Measurements from ENCODE around the gene SLMAP.

The SLMAP gene

DNA sequence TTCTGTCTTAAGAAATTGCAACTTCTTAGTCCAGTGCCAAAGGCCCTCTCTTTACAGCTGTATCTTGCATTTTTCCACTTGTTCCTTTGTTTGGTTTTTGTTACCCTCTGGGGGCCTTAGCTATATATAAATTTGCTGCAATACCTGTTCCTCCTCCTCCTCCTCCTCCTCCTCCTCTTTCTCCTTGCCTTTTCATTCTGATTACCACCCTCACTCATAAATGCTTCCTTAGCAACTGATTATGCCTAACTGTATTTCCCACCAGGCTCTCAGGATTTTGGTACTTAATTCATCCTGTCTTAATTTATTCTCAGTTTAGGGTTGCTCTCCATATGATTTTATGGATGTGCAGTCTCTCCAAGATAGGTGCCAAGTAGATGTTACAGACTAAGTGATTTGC lies 65.7 kb downstream of the SLMAP start:
- H3K9me3 ChIP-seq (ENCODE audit: control insufficient read depth, low read length): no peaks in the 10 kb centered on the region
- no peak overlapping the region for H3K27ac ChIP-seq (ENCODE audit: insufficient read depth, low read length, poor library complexity, severe bottlenecking)
- H3K4me1 ChIP-seq (ENCODE audit: control insufficient read depth, insufficient read depth, low read length, poor library complexity, severe bottlenecking): no peaks in the 10 kb centered on the region
- no peak overlapping the region for H3K4me3 ChIP-seq (ENCODE audit: insufficient read depth, low read depth, low read length, poor library complexity, severe bottlenecking)
- DNase-seq: no peak
- H3K36me3 ChIP-seq (ENCODE audit: control insufficient read depth, insufficient read depth, low read length): no peaks in the 10 kb centered on the region
- H3K27me3 ChIP-seq (replicated peaks; ENCODE audit: control insufficient read depth, insufficient read depth, low read length, poor library complexity, severe bottlenecking): no peaks in the 10 kb centered on the region

DNA sequence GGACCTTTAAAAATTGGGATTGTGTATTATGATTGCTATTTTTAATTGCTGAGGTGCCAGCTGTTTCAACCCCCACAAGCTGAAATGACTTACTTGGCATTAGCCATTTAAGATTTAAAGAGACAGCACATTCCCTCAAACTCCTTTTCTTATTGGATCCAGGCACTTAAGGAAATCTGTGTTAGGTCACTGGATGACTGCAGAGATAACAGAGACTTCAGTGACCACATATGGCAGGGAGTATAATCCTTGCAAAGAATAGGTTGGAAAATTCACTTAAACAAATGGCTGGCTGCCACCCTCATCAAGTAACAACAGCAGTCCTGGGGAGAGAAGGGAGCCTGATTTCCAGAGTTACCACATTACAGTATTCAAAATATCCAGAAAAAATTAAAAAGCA lies 66.6 kb downstream of the SLMAP start:
- H3K4me3 ChIP-seq (ENCODE audit: insufficient read depth, low read depth, low read length, poor library complexity, severe bottlenecking): no peak overlapping the region
- no peak overlapping the region for H3K27ac ChIP-seq (ENCODE audit: insufficient read depth, low read length, poor library complexity, severe bottlenecking)
- H3K27me3 ChIP-seq (replicated peaks; ENCODE audit: control insufficient read depth, insufficient read depth, low read length, poor library complexity, severe bottlenecking): no peaks in the 10 kb centered on the region
- H3K9me3 ChIP-seq (ENCODE audit: control insufficient read depth, low read length): no peaks in the 10 kb centered on the region
- no peak for DNase-seq
- H3K36me3 ChIP-seq (ENCODE audit: control insufficient read depth, insufficient read depth, low read length): no peaks in the 10 kb centered on the region
- H3K4me1 ChIP-seq (ENCODE audit: control insufficient read depth, insufficient read depth, low read length, poor library complexity, severe bottlenecking): no peaks in the 10 kb centered on the region

DNA sequence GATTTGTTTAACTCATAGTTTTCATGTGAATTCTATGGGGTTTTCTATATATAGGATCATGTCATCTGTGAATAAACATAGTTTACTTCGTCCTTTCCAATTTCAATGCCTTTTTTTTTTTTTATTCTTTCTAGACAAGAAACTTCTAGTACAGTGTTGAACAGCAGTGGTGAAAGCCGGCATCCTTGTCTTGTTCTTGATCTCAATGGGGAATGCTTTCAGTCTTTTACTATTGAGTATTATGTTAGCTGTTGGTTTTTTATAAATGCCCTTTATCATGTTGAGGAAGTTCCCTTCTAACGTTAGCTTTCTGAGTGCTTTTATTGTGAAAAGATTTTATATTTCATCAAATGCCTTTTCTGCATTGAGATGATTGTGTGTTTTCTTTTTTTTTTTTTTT lies 69.0 kb downstream of the SLMAP start:
- H3K27ac ChIP-seq (ENCODE audit: insufficient read depth, low read length, poor library complexity, severe bottlenecking): no peak overlapping the region
- DNase-seq: no peak

DNA sequence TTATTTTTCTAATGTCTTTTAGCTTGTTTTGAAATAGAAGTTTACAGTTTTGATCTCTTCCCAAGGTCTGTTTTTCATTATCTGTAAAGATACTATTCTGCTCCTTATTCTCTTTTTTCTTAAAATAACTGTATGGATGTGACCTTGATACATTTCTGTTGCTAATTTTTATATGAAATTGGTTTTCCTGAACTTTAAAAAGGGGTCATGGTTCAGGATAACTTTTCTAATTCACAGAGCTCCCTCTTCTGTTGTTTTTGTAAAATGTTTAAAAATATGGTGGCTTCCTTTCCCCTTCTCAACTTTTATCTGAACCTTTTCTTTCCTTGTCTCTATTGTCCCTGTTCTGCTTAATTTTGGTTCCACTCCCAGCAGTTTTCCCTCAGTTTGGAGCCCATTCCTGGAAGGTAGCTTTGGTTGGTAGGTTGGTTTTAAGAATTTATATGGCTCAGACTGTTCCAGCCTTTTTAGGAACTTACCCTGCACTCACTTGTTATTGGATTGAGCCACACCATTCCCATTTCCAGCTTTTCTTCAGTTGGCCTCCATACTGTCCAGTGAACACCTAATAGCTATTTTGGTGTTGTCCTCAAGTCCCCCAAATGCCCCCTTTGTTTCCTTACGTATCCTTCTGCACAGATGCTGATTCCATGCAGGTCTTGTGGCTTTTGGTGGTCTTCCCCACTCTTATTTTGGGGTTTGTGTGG lies 70.3 kb downstream of the SLMAP start:
- Histone ChIP-seq H3K36me3 (ENCODE audit: control insufficient read depth, insufficient read depth, low read length) (no peaks in the 10 kb centered on the region), H3K9me3 (ENCODE audit: control insufficient read depth, low read length) (no peaks in the 10 kb centered on the region), H3K27ac (ENCODE audit: insufficient read depth, low read length, poor library complexity, severe bottlenecking) (no peak overlapping the region), H3K27me3 (replicated peaks; ENCODE audit: control insufficient read depth, insufficient read depth, low read length, poor library complexity, severe bottlenecking) (no peaks in the 10 kb centered on the region), H3K4me3 (ENCODE audit: insufficient read depth, low read depth, low read length, poor library complexity, severe bottlenecking) (no peak overlapping the region), H3K4me1 (ENCODE audit: control insufficient read depth, insufficient read depth, low read length, poor library complexity, severe bottlenecking) (no peaks in the 10 kb centered on the region)
- no peak for DNase-seq

More for the DNA sequence above, 69.0 kb downstream of the SLMAP start:
- H3K27me3 ChIP-seq (replicated peaks; ENCODE audit: control insufficient read depth, insufficient read depth, low read length, poor library complexity, severe bottlenecking): no peaks in the 10 kb centered on the region
- H3K36me3 ChIP-seq (ENCODE audit: control insufficient read depth, insufficient read depth, low read length): no peaks in the 10 kb centered on the region
- H3K9me3 ChIP-seq (ENCODE audit: control insufficient read depth, low read length): no peaks in the 10 kb centered on the region
- no peaks in the 10 kb centered on the region for H3K4me1 ChIP-seq (ENCODE audit: control insufficient read depth, insufficient read depth, low read length, poor library complexity, severe bottlenecking)
- H3K4me3 ChIP-seq (ENCODE audit: insufficient read depth, low read depth, low read length, poor library complexity, severe bottlenecking): no peak overlapping the region

DNA sequence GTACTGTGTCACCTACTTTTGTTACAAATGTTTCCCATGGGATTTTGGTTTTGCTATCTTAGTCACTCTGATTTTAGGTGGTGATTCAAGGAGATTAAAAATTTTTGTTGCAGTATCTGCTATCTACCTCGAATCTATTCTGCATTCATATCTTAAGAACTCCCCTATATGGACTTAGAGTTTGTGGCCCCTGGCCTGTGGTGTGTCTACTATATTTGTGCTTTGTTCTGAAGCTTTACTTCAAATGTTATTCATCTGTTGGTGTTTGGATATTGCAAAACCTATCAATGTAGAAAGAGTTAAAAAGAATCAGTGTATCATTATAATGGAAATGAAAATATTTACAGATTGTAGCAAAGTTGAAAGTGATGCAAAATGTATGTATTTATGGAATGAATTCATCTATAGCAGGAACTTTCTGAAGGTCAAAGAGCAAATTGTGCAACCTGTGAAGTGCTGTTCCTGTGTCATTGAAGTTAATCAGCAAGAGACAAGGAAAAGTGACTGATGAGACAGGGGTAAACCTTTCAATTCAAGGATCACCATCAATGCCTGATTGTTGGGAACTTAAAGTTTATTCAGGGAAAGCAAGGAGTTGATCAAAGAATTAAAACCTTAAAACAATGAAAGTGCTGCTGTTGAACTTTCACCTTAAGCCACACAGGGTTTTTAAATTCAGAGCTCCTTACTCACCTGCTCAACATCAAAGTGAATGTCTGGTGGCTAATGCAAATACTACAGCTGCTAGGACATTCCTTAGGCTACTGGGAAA lies 71.0 kb downstream of the SLMAP start:
- H3K9me3 ChIP-seq (ENCODE audit: control insufficient read depth, low read length): no peaks in the 10 kb centered on the region
- no peaks in the 10 kb centered on the region for H3K36me3 ChIP-seq (ENCODE audit: control insufficient read depth, insufficient read depth, low read length)
- no peak overlapping the region for H3K4me3 ChIP-seq (ENCODE audit: insufficient read depth, low read depth, low read length, poor library complexity, severe bottlenecking)
- no peak for DNase-seq
- no peaks in the 10 kb centered on the region for H3K4me1 ChIP-seq (ENCODE audit: control insufficient read depth, insufficient read depth, low read length, poor library complexity, severe bottlenecking)
- no peak overlapping the region for H3K27ac ChIP-seq (ENCODE audit: insufficient read depth, low read length, poor library complexity, severe bottlenecking)
- H3K27me3 ChIP-seq (replicated peaks; ENCODE audit: control insufficient read depth, insufficient read depth, low read length, poor library complexity, severe bottlenecking): no peaks in the 10 kb centered on the region

DNA sequence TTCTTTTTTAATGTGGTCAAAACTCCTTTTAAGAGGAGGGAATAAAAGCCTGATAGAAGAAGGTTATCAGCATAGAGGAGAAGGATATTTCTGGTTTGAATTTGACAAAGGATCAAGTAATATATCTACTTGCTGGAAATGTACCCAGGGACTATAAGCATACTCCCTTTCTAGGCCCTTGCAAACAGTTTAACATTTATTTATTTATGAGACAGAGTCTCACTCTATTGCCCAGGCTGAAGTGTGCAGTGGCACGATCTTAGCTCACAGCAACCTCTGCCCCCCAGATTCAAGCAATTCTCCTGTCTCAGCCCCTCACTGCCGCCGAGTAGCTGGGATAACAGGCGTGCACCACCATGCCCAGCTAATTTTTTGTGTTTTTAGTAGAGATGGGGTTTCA lies 71.6 kb downstream of the SLMAP start:
- no peak for DNase-seq
- Histone ChIP-seq H3K36me3 (ENCODE audit: control insufficient read depth, insufficient read depth, low read length) (no peaks in the 10 kb centered on the region), H3K27me3 (replicated peaks; ENCODE audit: control insufficient read depth, insufficient read depth, low read length, poor library complexity, severe bottlenecking) (no peaks in the 10 kb centered on the region), H3K4me1 (ENCODE audit: control insufficient read depth, insufficient read depth, low read length, poor library complexity, severe bottlenecking) (no peaks in the 10 kb centered on the region), H3K27ac (ENCODE audit: insufficient read depth, low read length, poor library complexity, severe bottlenecking) (no peak overlapping the region), H3K4me3 (ENCODE audit: insufficient read depth, low read depth, low read length, poor library complexity, severe bottlenecking) (no peak overlapping the region), H3K9me3 (ENCODE audit: control insufficient read depth, low read length) (no peaks in the 10 kb centered on the region)

DNA sequence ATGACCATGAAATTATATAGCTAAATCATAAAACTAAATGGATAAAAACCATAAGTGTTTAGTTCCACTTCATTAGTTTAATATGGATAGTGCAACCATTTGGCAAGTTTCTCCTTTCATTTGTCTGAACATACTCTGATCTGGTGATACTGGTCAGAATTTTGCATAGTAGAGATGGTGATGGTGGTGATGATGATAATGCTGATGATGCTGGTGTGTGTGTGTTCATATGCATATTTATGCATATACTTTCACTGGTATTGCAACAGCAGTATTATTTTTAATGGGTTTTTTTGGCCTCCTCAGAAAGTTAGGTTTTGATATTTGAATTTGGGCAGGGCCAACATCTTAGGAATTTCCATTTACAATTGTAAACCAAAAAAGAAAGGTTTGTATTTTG lies 76.4 kb downstream of the SLMAP start:
- no peaks in the 10 kb centered on the region for H3K36me3 ChIP-seq (ENCODE audit: control insufficient read depth, insufficient read depth, low read length)
- no peaks in the 10 kb centered on the region for H3K9me3 ChIP-seq (ENCODE audit: control insufficient read depth, low read length)
- H3K4me3 ChIP-seq (ENCODE audit: insufficient read depth, low read depth, low read length, poor library complexity, severe bottlenecking): no peak overlapping the region
- no peaks in the 10 kb centered on the region for H3K4me1 ChIP-seq (ENCODE audit: control insufficient read depth, insufficient read depth, low read length, poor library complexity, severe bottlenecking)
- H3K27ac ChIP-seq (ENCODE audit: insufficient read depth, low read length, poor library complexity, severe bottlenecking): no peak overlapping the region
- no peaks in the 10 kb centered on the region for H3K27me3 ChIP-seq (replicated peaks; ENCODE audit: control insufficient read depth, insufficient read depth, low read length, poor library complexity, severe bottlenecking)
- DNase-seq: no peak

DNA sequence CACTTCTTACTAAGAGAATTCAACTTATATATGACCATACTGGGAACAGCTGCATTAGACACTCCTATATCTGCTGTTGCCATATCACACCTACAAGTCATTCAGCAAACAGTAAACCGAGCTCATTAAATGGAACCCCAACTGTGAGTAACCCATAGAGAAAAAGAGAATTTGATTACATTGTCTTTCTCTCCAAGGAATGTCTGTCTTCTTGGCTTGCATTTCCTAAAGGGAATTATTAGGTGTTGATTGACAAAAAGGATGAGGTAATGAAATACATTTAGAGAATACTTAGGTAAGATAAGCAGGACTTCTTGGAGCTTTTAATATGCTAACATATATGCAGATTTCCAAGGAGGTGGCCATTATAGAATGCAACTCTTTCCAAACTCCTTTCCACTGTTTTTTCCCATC lies 76.8 kb downstream of the SLMAP start:
- H3K27ac ChIP-seq (ENCODE audit: insufficient read depth, low read length, poor library complexity, severe bottlenecking): no peak overlapping the region
- no peaks in the 10 kb centered on the region for H3K36me3 ChIP-seq (ENCODE audit: control insufficient read depth, insufficient read depth, low read length)
- no peaks in the 10 kb centered on the region for H3K4me1 ChIP-seq (ENCODE audit: control insufficient read depth, insufficient read depth, low read length, poor library complexity, severe bottlenecking)
- H3K27me3 ChIP-seq (replicated peaks; ENCODE audit: control insufficient read depth, insufficient read depth, low read length, poor library complexity, severe bottlenecking): no peaks in the 10 kb centered on the region
- no peaks in the 10 kb centered on the region for H3K9me3 ChIP-seq (ENCODE audit: control insufficient read depth, low read length)
- DNase-seq: no peak
- no peak overlapping the region for H3K4me3 ChIP-seq (ENCODE audit: insufficient read depth, low read depth, low read length, poor library complexity, severe bottlenecking)

DNA sequence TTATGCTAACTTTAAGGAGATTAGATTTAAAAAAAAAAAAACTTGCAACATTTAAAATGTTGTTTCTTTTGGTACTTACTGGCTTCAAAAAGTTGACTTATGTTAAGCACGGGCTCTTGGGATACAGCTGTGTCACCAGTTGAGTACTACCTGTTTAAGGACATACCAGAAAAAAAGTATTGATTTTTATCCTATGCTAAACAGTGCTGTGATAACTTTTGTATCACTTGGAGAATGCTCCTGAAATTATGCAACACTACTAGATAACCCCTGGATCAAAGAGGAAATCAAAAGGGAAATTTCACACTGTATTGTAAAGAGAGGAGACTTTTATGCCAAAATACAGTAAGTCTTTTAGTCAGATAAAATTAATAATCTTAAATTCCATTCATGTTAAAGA lies 77.7 kb downstream of the SLMAP start:
- H3K27ac ChIP-seq (ENCODE audit: insufficient read depth, low read length, poor library complexity, severe bottlenecking): no peak overlapping the region
- no peaks in the 10 kb centered on the region for H3K36me3 ChIP-seq (ENCODE audit: control insufficient read depth, insufficient read depth, low read length)
- no peaks in the 10 kb centered on the region for H3K27me3 ChIP-seq (replicated peaks; ENCODE audit: control insufficient read depth, insufficient read depth, low read length, poor library complexity, severe bottlenecking)
- no peak for DNase-seq
- H3K9me3 ChIP-seq (ENCODE audit: control insufficient read depth, low read length): no peaks in the 10 kb centered on the region
- H3K4me3 ChIP-seq (ENCODE audit: insufficient read depth, low read depth, low read length, poor library complexity, severe bottlenecking): no peak overlapping the region
- no peaks in the 10 kb centered on the region for H3K4me1 ChIP-seq (ENCODE audit: control insufficient read depth, insufficient read depth, low read length, poor library complexity, severe bottlenecking)

DNA sequence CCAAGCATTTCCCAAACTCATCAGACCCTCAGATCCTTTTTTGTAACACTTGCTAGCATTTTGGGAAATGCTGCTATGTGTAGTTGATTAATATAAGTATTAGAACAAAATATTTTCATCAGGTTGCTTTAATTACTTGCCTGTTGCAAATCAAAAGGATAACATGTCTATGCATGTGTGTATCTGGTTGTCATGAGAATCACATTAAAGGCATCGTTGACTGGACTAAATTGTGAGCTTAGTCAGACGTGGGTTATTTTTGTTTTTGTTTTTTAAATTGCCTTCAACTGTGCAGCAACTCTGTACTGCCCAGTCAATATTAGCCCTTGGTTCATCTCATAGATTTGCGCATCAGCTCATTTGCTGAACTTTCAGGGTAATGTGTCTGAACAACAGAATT lies 81.6 kb downstream of the SLMAP start:
- Histone ChIP-seq H3K27ac (ENCODE audit: insufficient read depth, low read length, poor library complexity, severe bottlenecking) (no peak overlapping the region), H3K4me1 (ENCODE audit: control insufficient read depth, insufficient read depth, low read length, poor library complexity, severe bottlenecking) (no peaks in the 10 kb centered on the region), H3K36me3 (ENCODE audit: control insufficient read depth, insufficient read depth, low read length) (no peaks in the 10 kb centered on the region), H3K9me3 (ENCODE audit: control insufficient read depth, low read length) (no peaks in the 10 kb centered on the region), H3K4me3 (ENCODE audit: insufficient read depth, low read depth, low read length, poor library complexity, severe bottlenecking) (no peak overlapping the region), H3K27me3 (replicated peaks; ENCODE audit: control insufficient read depth, insufficient read depth, low read length, poor library complexity, severe bottlenecking) (no peaks in the 10 kb centered on the region)
- DNase-seq: no peak

All from effector memory CD4-positive, alpha-beta T cell (primary cell).